GM18502 (cell line): ENCODE measurements around the gene OTOG.
"Not testable (repeated sequence)": the region's sequence is repeated elsewhere in the genome, so short reads cannot be mapped to it uniquely, and the experiment has no call there.

Source experiments
- ATAC-seq: cut with Tn5 transposase; IDR thresholded peaks from one replicate; pipeline ENCODE4 v1.9.1; 2021; ENCODE audit warnings: mild to moderate bottlenecking; ENCODE audit not compliant: unreplicated experiment, poor library complexity

OTOG gene

GRCh38 chr11:17613983-17614382 lies 66.9 kb downstream of the OTOG start:
- ATAC-seq = no peak

- not testable (repeated sequence) for ATAC-seq
Measured at GRCh38 chr11:17622711-17623110, 75.7 kb downstream of the OTOG start.

- no peak for ATAC-seq
Measured at GRCh38 chr11:17629113-17629512, 82.1 kb downstream of the OTOG start.

- no peak for ATAC-seq
Measured at GRCh38 chr11:17630936-17631335, 83.9 kb downstream of the OTOG start.

- ATAC-seq = no peak
Measured at GRCh38 chr11:17631702-17632365, 84.8 kb downstream of the OTOG start.

- no peak for ATAC-seq
Measured at GRCh38 chr11:17633279-17633986, 86.4 kb downstream of the OTOG start.

- no peak for ATAC-seq
Measured at GRCh38 chr11:17633987-17634775, 87.1 kb downstream of the OTOG start.

GRCh38 chr11:17634776-17635550 lies 87.9 kb downstream of the OTOG start:
- no peak for ATAC-seq

- ATAC-seq = no peak
Measured at GRCh38 chr11:17635551-17635938, 88.5 kb downstream of the OTOG start.

- no peak for ATAC-seq
Measured at GRCh38 chr11:17636721-17637120, 89.7 kb downstream of the OTOG start.

- ATAC-seq = no peak
Measured at GRCh38 chr11:17637901-17638300, 90.8 kb downstream of the OTOG start.

GRCh38 chr11:17638311-17638710 lies 91.3 kb downstream of the OTOG start:
- ATAC-seq = no peak

GRCh38 chr11:17639091-17639490 lies 92.0 kb downstream of the OTOG start:
- ATAC-seq = no peak

GRCh38 chr11:17639781-17640180 lies 92.7 kb downstream of the OTOG start:
- no peak for ATAC-seq

- ATAC-seq = no peak
Measured at GRCh38 chr11:17640493-17641164, 93.6 kb downstream of the OTOG start.

- ATAC-seq = no peak
Measured at GRCh38 chr11:17641792-17642350, 94.8 kb downstream of the OTOG start.

- no peak for ATAC-seq
Measured at GRCh38 chr11:17642370-17642769, 95.3 kb downstream of the OTOG start.

GRCh38 chr11:17642980-17643379 lies 95.9 kb downstream of the OTOG start:
- no peak for ATAC-seq

- no peak for ATAC-seq
Measured at GRCh38 chr11:17643506-17644405, 96.7 kb downstream of the OTOG start.
